Limb (tissue), 2 donors: ENCODE measurements around the gene NACC2.
"Not testable (repeated sequence)": the region's sequence is repeated elsewhere in the genome, so short reads cannot be mapped to it uniquely, and the experiment has no call there.

Experiments used
- DNase-seq, 2 donors: peaks; one replicate each; pipeline ENCODE4 v3.0.0-alpha.2; 2016; ENCODE audit errors: extremely low spot score in 2 of 2

Gene NACC2

DNA sequence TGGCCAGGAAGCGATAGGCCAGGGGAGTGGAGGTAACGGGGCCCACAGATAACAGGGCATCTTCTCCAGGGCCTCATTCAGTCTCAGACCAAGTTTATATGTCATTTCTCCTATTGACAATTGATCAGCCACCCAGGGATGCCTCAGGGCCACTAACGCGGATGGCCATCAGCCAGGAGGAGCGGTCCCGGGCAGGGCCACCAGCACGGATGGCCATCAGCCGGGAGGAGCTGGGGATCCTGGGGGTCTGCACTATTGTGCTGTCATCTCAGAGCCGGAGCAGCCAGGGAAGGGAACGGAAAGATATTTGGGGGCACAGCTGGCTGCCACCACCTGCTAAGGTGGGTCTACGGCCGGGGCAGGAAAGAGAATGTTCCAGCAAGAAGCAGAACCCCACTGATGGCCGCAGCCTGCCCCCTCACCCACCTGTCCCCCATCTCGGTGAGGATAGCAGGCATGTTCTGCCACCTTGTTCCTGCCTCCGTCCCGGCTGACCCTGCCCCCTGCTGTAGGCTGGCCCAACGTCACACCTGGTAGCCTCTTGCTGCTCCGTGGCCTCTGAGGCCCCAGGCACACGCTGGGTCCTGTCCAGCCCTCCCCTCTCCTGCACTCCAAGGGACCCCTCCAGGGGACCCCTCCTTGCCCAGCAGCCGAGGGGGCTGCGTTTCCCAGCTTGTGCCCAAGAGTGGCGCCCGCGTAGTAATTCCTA is 112.4 kb downstream of the NACC2 start:
- DNase-seq = no peak

DNA sequence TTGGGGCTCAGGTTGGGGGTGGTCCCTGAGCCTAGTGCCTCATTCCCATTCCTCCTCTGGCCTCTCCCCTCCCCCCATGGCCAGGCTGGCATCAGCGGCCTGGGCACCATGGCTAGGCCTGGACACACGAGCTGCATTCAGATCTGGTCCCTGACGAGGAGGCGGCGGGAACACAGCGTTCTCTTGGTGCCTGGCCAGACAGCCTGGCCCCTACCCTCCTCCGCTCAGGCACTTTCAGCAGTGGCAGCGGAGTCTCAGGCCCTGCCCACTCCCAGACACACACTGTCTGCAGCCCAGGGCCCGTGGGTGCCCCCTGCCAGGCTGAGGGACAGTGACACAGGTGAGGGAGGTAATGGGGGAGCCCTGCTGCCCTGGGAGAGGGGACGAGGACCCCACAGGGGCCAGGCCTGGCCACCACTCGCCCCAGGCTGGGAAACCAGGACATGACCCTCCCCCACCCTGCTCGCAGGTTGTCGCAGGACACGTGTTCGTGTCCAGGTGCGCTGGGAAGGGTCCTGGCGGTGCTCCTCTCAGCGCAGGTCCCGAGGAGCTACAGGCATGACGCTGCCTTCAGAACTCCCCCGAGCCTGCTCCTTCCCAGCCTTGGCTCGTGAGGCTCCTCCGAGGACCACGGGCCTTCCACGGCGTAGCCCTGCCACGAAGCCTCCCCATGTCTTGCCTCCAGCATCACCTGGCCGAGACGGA is 114.0 kb downstream of the NACC2 start:
- DNase-seq = no peak

DNA sequence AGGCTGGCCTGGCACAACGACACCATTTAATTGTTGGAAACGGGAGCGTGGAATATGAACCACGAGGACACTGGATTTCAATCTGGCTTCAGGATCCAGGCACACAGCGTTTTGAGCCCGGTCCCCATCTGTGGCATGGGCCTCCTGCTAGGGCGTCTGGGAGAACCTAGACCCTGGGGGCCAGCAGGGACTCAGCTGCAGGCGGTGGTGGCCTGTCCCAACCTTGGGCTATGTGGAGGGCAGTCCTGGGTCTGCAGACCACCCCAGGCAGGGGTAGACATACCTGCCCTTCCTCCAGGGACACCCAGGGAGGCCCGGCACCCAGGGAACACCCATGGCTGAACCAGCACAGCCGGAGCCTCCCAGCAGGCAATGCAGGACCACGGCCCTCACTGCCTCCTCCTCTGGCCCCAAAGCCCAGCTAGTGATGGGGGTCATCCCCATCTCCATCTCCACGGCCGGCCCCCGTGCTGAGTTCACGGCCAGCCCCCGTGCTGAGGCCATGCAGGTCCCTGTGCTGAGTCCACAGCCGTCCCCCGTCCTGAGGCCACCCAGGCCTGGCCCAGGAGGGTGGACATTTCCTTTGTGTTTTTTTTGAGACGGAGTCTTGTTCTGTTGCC is 115.4 kb downstream of the NACC2 start:
- DNase-seq = no peak

DNA sequence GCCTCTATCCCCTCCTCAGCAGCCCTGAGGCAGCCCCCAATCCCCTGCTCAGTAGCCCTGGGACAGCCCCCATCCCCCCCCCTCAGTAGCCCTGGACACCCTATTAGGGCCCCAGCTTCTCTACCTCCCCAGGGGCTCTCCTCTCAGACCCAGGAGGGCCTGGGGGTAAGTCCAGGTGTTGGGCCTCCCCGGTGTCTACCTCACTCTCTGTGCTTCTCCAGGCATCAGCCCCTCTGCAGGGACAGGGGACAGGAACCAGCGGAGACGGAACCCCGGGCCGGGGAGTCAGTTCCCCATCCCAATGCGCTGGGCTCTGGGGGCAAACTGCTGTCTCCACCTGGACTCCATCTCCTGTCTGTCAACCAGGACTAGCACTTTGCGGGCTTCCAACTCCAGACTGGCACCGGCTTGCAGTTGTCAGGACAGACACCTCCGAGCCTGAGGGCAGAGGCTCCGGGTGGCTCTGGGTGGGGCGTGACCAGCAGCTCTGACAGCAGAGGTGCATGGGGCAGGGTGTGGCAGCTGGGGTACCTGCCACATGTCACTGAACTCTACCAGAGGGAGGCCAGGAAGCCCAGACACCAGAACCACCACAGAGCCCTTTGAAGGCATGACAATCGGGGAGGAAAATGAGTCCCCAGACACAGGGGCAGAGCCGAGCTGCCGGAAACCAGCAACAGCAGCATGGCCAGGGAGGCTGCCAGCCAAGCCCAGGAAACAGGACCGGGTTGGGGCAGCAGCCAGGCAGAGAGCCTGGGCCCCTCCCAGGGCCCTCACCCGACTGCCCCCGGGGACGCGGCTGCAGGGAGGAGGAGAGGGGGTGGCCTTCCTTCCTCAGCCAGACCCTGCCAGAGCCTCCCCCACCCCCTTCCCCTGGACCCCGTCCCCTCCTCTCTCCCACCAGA is 116.2 kb downstream of the NACC2 start:
- DNase-seq = no peak

DNA sequence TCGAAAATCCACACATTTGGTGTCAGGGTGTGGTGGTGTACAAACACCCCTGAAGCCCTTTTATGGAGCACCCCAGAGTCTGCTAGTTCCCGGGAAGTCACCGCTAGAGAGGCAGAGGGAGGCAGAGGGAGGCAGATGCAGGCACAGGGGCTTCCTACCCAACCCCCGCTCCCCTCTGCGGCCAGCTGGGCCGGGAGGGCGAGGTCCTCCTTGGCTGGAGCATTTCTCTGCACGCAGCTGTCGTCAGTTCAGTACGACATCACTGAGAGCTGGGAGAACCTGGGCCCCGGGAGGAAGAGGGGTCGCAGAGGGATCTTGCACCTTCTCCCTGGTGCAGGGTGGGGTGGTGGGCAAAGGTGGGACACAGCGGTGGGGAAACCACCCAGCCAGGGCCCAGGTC is 118.1 kb downstream of the NACC2 start:
- DNase-seq = no peak

DNA sequence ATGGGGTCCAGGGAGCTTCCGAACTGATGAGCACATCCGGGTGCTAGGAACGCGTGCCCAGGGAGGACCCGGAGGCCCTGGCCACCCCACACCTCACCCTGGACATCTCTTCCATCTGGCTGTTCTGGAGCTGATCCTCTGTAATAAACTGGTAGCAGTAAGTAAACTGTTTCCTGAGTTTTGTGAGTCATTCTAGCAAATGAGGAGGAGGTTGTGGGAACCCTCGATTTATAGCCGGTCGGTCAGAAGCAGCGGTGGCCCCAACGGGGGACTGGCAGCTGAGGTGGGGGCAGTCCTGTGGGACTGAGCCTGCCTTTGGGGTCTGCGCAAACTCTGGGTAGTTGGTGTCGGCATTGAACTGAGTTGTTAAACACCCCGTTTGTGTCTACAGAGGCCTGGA is 118.6 kb downstream of the NACC2 start:
- DNase-seq = no peak

DNA sequence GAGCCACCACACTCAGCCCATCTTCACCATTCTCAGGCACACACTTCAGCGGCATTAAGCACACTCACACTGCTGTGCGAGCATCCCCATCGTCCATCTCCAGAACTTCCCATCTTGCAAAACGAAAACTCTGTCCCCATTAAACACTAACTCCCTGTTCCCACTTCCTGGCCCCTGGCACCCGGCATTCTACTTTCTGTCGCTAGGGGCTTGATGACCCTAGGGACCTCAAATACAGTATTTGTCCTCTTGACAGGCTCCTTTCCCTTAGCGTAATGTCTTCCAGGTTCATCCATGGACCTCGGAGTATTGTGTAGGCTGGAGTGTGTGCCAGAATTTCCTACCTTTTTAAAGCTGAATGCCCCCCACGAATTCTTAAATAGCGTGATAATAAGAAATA is 119.3 kb downstream of the NACC2 start:
- no peak for DNase-seq

DNA sequence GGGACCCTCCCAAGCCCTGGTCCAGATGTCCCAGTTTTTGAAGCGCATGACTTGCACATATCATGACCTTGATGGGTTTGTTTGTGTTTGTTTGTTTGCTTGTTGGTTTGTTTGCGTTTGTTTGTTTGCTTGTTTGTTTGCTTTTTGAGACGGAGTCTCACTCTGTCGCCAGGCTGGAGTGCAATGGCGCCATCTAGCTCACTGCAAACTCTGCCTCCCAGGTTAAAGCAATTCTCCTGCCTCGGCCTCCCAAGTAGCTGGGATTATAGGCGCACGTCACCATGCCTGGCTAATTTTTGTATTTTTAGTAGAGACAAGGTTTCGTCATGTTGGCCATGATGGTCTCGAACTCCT is 120.9 kb downstream of the NACC2 start:
- DNase-seq = no peak

DNA sequence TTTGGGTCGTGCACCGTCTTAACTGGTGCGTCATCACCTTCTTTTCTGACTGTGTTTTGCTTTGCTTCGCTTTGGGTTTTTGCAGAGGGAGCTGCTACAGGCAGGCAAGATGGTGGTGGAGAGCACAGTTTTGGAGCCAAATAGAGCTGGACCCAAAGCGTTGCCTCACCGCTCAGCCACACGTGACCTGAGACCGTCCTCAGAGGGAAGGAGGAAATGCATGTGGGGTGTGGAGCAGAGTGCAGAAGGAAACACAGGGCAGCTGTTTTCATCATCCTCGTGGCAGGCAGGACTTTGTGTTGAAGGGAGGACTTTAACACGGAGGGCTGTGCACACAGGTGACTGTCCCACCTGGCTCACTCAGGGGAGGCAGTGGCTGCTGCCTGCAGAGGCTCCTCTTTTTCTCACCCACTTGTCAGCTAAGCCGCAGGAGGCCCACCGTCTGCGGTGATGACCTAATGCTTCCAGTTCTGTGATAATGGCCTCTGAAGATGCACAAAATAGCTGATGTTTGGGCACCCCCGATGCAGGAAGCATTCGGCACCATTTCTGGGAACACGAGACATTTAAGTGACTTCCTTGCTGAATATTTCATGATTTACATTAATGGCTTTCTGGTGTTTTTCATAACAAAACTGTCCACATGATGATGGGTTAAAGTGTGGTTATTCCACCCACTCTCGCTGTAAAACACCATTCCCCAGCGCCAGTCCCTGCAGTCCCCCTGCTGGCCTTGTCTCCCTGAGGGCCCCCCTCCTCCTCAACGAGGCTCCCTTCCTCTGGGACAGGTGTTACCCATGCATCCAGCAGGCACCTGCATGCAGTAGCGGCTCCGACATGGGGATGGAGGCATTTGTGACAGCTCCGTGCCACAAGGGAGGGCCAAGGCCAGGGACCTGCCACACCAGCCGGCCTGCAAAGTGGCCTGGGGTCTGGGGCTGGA is 121.5 kb downstream of the NACC2 start:
- no peak for DNase-seq

DNA sequence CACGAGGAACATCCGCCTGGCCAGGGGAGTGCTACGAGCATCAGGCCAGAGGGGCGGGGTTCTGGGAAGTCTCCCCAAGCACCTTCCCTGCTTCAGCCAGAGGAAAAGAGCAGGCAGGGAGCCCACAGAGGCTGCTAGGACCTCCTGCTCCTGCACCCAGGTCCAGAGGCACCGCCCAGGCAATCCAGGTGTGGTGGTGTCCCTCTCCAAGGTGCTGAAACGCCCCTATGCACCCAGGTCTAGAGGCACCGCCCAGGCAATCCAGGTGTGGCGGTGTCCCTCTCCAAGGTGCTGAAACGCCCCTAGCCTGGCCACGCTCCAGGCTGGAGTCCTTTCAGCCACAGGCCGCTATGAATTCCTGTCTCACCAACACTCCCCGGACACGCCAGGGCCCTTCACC is 123.2 kb downstream of the NACC2 start:
- peak in 1 of 2 donors; percentile 73 for DNase-seq

DNA sequence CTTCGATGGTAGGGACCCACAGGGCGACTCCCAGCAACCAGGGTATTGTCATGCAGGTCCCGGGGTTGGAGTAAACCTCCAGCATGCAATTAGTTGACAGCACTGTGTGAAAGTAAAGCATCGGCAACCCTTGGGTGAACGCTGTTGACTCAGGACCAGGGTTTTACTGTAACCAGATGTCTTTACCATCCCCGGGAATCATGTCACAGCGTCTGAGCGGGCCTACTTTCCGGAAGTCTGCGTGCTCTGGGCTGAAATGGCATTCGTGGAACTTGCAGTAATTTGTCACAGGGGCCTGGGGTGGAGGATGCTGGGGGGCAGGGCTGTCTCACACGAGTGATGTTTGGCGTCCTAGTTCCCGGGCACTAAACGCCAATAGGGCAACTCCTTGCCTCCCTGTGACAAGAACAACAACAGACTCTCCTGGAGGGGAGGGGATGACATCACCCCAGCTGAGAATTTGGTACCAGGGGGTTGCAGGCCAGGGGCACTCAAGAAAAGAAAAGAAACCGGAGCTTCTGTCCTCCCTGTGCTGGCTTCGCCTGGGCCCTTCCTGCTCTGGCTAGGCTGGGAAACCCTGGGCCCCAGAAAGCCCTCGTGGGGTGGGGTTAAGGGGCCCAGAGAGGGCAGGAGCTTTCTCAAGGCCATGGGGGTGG is 123.8 kb downstream of the NACC2 start:
- DNase-seq = no peak

DNA sequence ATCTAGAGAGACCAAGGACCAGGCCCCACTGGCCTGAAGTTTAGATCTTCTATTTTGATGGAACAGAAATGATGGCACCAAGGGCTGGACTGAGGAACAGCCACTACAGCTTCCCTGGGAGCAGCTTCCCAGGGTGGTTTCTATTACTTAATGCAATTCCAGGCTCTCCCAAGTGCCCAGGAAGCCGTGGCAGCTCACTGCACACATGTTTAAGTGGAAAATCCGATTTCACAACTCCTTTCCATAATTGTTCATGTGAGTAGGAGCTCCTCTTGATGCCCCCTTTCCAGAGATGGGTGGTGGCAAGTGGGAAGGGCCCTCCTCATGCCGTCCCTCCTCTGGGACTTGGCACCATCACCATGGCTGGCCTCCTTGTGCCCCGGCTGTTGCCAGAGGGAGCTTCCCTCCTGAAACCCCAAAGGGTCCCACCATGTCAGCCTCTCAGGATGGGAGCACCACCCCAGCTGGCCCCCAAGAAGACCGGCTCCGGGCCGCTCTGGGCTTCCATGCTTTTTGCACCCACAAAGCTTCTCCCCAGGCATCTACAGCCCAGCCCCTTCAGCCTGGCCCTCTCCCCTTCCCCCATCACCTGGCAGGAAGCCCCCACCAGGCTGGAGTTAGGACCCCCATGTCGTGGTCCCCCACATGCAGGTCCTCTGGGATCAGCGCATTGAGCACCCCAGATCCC is 124.8 kb downstream of the NACC2 start:
- DNase-seq = no peak

DNA sequence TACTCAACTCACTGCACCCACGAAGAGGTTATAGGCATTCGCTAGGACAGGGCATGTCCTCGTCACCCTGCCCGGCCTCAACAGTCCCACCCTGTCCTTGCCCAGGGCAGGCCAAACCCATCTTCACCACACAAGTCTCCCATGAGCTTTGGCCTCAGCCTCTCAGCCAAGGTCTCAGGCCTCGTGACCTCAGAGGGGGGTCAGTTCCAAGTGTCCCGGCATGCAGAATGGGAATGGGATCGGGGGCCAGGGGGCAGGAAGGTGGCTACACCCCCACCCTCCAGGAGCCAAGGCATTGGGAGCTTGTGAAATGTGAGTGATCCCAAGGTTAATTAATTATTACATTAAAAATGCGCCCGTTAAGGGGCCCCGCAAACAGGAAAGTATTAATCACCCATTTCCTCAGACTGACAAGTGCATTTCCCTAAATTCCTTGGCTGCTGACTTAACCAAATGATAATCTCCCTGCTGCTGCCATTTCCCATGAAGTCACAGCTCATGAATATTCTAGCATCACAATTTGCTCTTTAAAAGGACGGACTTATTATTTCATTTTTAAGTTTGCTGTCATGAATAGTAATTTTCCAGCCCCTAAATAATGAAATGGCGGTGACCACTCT is 125.9 kb downstream of the NACC2 start:
- DNase-seq = no peak

DNA sequence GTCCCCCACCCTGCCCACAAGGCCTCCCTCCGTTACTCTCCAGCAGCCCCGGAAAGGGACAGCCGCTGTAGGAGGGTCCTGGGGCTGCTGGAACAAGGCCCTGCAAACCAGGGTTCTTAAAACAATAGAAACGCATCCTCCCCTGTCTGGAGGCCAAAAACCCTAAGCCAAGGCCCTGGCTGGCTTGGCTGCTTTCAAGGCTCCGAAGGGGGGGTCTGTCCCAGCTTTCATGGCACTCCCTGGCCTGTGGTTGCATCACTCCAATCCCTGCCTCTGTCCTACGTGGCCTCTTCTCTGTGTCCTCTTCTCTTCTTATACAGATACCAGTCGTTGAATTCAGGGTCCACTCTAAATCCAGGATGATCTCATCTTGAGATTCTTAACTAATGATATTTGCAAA is 126.5 kb downstream of the NACC2 start:
- no peak for DNase-seq

DNA sequence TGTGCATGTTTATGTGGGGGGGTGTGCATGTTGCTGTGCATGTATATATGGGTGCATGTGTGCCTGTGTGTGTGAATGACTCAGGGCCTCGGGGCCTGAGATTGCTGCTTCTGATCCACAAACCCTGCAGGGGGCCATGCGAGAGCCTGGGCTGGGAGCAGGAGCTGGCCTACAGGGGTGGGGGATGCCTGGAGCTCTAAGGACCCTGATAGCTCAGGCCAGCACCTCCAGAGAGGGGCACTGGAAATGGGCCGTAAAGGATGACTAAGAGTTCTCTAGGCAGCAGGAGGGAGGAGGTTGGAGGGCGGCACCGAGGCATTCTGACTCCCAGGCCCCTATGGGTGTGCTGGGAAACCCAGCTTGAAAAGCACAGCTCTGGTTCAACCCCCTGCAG is 127.0 kb downstream of the NACC2 start:
- no peak for DNase-seq

DNA sequence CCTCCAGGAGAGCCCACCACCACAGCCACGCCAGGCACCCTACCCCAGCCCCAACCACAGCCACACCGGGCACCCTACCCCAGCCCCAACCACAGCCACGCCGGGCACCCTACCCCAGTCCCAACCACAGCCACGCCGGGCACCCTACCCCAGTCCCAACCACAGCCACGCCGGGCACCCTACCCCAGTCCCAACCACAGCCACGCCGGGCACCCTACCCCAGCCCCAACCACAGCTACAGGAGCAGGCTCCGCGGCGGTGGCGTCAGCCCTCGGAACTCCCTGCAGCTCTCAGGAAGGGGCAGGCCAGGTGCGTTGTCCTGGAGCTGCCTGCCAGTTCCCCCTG is 128.2 kb downstream of the NACC2 start:
- not testable (repeated sequence) for DNase-seq

DNA sequence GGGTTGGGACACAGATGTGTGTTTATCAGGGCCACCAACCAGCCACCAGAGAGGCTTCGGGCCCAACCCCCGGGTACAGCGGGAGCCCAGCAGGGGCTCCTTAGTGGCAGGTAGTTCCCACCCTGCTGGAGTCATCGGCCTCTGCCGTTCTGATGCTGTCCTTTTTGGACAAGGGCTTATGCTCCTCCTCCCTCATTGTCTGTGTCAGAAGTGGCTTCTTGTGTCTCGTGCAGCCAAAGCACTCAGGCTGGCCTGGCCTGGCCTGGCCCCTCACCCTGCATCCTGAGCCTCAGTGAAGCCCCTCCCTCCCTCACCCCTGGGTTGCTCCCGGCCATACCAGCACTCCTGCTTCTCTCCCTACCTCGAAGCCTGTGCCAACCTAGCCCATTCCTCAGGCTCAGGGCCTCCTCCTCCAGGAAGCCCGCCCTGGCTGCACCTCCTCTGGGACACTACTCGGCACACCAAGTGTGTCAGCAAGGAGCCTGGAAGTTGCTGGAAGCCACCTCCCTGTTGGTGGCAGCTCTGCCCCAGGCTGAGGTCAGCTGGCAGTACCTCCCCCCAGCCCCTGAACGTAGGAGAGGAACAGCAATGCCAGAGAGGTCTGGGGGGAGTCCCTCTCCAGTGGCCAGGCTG is 129.8 kb downstream of the NACC2 start:
- no peak for DNase-seq

DNA sequence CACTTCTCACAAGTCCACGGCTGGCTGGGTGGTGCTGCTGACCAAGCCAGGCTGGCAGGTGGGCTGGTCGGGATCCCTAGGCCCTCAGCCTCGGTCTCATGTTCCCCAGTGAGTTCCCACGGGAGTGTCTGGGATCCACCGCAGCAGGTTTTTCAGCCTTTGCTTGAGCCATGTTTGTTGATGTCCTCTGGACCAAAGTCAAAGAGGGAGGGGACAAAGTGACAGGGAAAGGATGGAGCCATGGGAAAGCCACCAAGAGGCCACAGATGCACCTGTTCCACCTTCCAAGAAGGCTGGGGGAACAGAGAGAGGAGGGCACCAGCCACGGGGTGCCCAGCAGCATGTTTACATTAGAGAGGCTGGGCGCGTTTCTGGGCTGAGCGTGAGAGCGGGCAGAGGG is 131.2 kb downstream of the NACC2 start:
- DNase-seq = no peak

DNA sequence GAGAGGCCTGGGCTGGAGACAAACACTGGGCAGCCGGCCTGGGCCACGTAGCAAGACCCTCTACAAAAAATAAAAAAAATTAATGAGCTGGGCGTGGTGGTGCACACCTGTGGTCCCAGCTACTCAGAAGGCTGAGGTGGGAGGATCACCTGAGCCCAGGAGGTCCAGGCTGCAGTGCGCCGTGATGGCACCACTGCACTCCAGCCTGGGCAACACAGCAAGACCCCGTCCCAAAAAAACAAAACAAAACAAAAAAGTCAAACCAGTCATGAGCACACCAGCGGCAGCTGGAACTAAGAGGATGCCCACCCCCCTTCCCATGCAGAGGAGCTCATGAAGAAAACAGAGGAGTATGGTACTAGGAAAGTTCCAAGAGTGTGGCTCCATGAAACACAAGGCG is 131.8 kb downstream of the NACC2 start:
- no peak for DNase-seq
